Activated naive CD4-positive, alpha-beta T cell treated with anti-CD3 and anti-CD28 coated beads, Interleukin-2, amount 50 U/mL, for 72 hours (primary cell): ENCODE data around the gene BCO1. TPM values are rescaled to one million over a fixed set of nuclear protein-coding genes. Genes with fewer than 3 reads are reported as not detected.

Experiments
- ATAC-seq, 2 donors: fragments of 150-1000 bp; cut with Tn5 transposase; 2 replicates each; pipeline ENCODE4 v1.10.0; 2021; ENCODE audit warnings: mild to moderate bottlenecking in 2 of 2, moderate library complexity in 2 of 2
- DNase-seq, 2 donors: peaks; one replicate each; pipeline ENCODE4 v3.0.0; 2021 to 2022; ENCODE audit warnings: low spot score in 2 of 2
- H3K27ac Mint-ChIP-seq, 2 donors: one replicate each; pipeline ENCODE4 v1.8.0; 2022; ENCODE audit warnings: mild to moderate bottlenecking in 2 of 2, mixed read lengths in 2 of 2
- H3K36me3 Mint-ChIP-seq, 2 donors: one replicate each; pipeline ENCODE4 v1.8.0; 2022; ENCODE audit warnings: mixed read lengths in 2 of 2
- H3K9me3 Mint-ChIP-seq, 2 donors: one replicate each; pipeline ENCODE4 v1.8.0; 2022; ENCODE audit warnings: mixed read lengths in 2 of 2
- total RNA-seq, 2 donors: library from RNA; stranded (reverse); gene quantifications; one replicate each; pipeline ENCODE4 v1.2.3, GENCODE V29; 2022

Gene BCO1
- total RNA-seq, 2 donors from 2014 or later, result not detected

GRCh38 chr16:81263470-81264220, 25.2 kb downstream of the BCO1 start:
- no peaks in the 10 kb centered on the region for H3K36me3 Mint-ChIP-seq
- ATAC-seq (no peak), DNase-seq (no peak)
- H3K9me3 Mint-ChIP-seq, result peaks cover 5 to 10% of the 10 kb centered on the region in 2 donors
- no peak overlapping the region for H3K27ac Mint-ChIP-seq

GRCh38 chr16:81264386-81264785, 25.9 kb downstream of the BCO1 start:
- Mint-ChIP-seq H3K36me3 (no peaks in the 10 kb centered on the region), H3K9me3 (peaks cover 5 to 10% of the 10 kb centered on the region in 2 donors), H3K27ac (no peak overlapping the region)
- DNase-seq, result no peak
- ATAC-seq, result no peak

DNA sequence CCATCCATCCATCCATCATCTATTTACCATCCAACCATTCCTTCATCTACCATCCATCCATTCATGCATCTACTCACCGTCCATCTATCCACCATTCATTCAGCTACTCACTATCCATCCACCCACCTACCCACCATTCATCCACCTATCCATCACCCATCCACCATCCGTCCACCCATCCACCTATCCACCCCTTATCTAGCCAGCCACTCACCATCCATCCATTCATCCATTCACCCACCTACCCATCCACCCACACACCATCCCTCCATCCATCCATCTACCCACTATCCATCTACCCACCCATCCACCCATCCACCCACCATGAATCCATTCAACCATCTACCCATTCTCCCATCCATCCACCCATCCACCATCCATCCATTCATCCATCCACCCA, 26.6 kb downstream of the BCO1 start:
- no peak for ATAC-seq
- Mint-ChIP-seq H3K36me3 (no peaks in the 10 kb centered on the region), H3K9me3 (peaks cover 5 to 10% of the 10 kb centered on the region in 2 donors), H3K27ac (no peak overlapping the region)
- no peak for DNase-seq

DNA sequence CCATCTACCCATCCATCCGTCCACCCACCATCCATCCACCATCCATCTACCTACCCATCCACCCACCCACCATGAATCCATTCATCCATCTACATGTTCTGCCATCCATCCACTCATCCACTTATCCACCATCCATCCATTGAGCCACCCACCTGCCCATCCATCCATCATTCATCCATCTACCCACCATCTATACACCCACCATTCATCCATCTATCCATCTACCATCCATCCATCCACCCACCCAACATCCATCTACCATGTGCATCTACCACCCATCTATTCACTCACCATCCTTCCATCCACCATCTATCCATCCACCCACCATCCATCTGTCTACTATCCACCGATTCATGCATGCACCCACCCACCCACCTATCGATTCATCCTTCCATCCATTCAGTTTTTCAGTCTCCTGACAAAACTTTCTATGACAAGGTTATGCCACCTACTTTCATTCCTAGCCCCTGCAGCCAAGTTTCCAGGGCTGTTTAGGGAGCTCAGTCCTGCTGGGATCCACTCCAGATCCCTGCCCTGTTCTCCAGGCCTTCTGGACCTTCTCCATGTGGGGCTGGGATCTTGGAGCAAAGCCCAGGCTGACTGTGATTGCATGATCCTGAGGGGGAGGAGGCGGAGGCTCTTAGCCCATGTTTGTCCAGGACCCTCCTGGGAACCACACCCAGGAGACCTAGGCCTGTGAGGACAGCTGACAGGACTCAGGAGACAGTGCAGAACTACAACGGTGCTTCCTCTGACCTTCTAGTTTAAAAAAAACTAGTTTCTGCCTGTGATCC, 27.4 kb downstream of the BCO1 start:
- ATAC-seq, result no peak
- Mint-ChIP-seq H3K9me3 (peaks cover 5 to 10% of the 10 kb centered on the region in 2 donors), H3K36me3 (no peaks in the 10 kb centered on the region), H3K27ac (no peak overlapping the region)
- DNase-seq, result no peak

- ATAC-seq (peak; percentile 28 to 91), DNase-seq (peak in 1 of 2 donors; percentile 7)
- Mint-ChIP-seq H3K9me3 (peaks cover 5 to 10% of the 10 kb centered on the region in 2 donors), H3K36me3 (no peaks in the 10 kb centered on the region), H3K27ac (no peak overlapping the region)
Measured at GRCh38 chr16:81266680-81267095, 28.2 kb downstream of the BCO1 start.

DNA sequence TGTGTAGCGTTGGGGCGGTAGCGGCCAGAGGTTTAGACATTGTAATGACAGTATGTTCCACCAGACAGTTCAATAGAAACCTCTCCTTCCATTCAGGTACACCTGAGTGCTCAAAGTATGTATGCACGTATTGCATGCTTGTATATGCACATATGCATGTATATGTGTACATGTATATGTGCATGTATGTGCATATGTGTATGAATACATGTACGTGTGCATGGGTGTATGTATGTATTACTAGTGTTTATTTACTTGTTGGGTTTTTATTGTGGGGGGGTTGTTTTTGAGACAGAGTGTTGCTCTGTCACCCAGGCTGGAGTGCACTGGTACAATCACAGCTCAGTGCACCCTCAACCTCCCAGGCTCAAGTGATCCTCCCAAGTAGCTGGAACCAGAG, 30.0 kb downstream of the BCO1 start:
- H3K9me3 Mint-ChIP-seq, result peaks cover 5 to 10% of the 10 kb centered on the region in 2 donors
- DNase-seq, result no peak
- ATAC-seq, result no peak
- H3K36me3 Mint-ChIP-seq, result no peaks in the 10 kb centered on the region
- no peak overlapping the region for H3K27ac Mint-ChIP-seq

- Mint-ChIP-seq H3K9me3 (no peaks in the 10 kb centered on the region), H3K36me3 (no peaks in the 10 kb centered on the region), H3K27ac (no peak overlapping the region)
- ATAC-seq, result no peak
- no peak for DNase-seq
Measured at GRCh38 chr16:81273223-81273950, 34.9 kb downstream of the BCO1 start.

DNA sequence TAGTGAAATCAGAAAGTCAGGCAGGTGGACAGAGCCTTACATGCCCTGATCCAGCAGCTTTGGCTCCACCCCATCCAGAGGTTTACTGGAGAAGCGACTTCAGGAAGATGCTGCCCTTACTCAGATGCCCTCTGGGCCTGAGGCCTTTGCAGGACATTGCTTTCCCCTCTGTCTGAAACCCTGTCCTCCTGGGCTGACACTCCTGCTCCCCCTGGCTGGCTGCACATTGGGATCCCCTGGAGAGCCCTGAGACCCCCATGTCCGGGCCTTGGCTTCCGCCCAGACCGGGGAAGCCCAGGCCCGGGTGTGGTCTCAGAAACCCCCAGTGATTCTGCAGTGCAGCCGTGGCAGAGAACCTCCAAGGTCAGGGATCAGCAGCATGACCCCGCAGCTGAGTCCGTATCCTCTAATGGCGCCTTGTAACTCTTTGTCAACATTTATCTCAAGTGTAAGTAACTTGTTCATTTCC, 36.6 kb downstream of the BCO1 start:
- DNase-seq (no peak), ATAC-seq (no peak)
- Mint-ChIP-seq H3K9me3 (no peaks in the 10 kb centered on the region), H3K27ac (peak overlapping the region in 1 of 2 donors; percentile 34), H3K36me3 (no peaks in the 10 kb centered on the region)

GRCh38 chr16:81275795-81276194, 37.3 kb downstream of the BCO1 start:
- ATAC-seq, result no peak

GRCh38 chr16:81276323-81276722, 37.8 kb downstream of the BCO1 start:
- DNase-seq, result no peak
- no peaks in the 10 kb centered on the region for H3K36me3 Mint-ChIP-seq
- ATAC-seq, result no peak
- H3K27ac Mint-ChIP-seq, result no peak overlapping the region
- no peaks in the 10 kb centered on the region for H3K9me3 Mint-ChIP-seq

More at GRCh38 chr16:81275795-81276194, 37.3 kb downstream of the BCO1 start:
- H3K36me3 Mint-ChIP-seq, result no peaks in the 10 kb centered on the region
- no peak for DNase-seq
- H3K9me3 Mint-ChIP-seq, result no peaks in the 10 kb centered on the region
- no peak overlapping the region for H3K27ac Mint-ChIP-seq

DNA sequence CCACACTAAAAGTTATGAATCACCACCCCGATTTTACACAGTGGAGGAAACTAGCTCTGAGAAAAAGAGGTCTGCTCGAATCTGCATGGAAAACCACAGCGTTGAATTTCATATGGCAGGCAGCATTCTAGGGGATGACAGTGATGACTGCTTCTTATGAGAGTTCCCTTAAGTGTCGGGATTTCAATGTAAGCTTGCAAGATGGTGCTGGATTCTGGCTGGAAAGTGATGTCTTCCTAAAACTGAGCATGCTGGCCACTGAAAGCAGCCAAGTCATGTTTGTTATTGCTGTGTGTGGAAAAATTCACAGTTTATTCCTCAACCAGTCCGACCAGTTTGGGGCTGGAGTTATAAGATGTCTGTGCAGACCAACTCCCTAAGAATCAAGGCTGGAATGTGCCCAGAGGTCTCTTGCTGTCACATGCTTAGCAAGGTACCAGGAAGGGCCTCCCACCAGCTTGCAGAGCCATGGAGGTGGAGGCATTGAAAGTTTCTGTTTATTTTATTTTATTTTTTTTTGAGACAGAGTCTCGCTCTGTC, 39.1 kb downstream of the BCO1 start:
- H3K36me3 Mint-ChIP-seq, result no peaks in the 10 kb centered on the region
- H3K9me3 Mint-ChIP-seq, result no peaks in the 10 kb centered on the region
- no peak for ATAC-seq
- H3K27ac Mint-ChIP-seq, result no peak overlapping the region
- DNase-seq, result no peak

DNA sequence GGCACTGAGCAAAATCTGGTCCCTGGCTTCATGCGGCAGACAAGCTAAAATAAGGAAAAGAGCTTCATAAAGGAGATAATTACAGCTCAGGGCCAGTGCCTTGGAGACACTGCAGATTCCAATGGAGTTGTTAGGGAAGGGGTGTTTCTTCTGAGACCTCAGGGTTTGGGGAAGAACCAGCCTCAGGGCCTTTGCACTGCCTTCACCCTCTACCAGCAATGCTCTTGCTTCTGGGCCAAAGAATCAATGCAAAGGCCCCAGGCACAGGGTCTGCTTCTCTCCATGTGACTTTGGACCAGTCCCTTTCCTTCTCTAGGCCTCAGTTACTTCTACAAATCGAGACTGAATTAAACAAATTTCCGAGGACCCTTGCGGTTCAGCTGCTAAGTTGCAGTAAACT, 40.0 kb downstream of the BCO1 start:
- DNase-seq (no peak), ATAC-seq (no peak)
- no peaks in the 10 kb centered on the region for H3K9me3 Mint-ChIP-seq
- no peaks in the 10 kb centered on the region for H3K36me3 Mint-ChIP-seq
- H3K27ac Mint-ChIP-seq, result no peak overlapping the region

- H3K9me3 Mint-ChIP-seq, result no peaks in the 10 kb centered on the region
- ATAC-seq, result no peak
- no peak for DNase-seq
- H3K36me3 Mint-ChIP-seq, result no peaks in the 10 kb centered on the region
- H3K27ac Mint-ChIP-seq, result no peak overlapping the region
Measured at GRCh38 chr16:81279392-81279791, 40.9 kb downstream of the BCO1 start.

- no peak for DNase-seq
- H3K9me3 Mint-ChIP-seq, result no peaks in the 10 kb centered on the region
- no peak overlapping the region for H3K27ac Mint-ChIP-seq
- peak in 1 of 2 donors; percentile 38 for ATAC-seq
- H3K36me3 Mint-ChIP-seq, result no peaks in the 10 kb centered on the region
Measured at GRCh38 chr16:81280393-81280792, 41.9 kb downstream of the BCO1 start.

- H3K27ac Mint-ChIP-seq, result no peak overlapping the region
- no peaks in the 10 kb centered on the region for H3K9me3 Mint-ChIP-seq
- ATAC-seq (no peak), DNase-seq (no peak)
- H3K36me3 Mint-ChIP-seq, result no peaks in the 10 kb centered on the region
Measured at GRCh38 chr16:81283044-81283443, 44.6 kb downstream of the BCO1 start.

DNA sequence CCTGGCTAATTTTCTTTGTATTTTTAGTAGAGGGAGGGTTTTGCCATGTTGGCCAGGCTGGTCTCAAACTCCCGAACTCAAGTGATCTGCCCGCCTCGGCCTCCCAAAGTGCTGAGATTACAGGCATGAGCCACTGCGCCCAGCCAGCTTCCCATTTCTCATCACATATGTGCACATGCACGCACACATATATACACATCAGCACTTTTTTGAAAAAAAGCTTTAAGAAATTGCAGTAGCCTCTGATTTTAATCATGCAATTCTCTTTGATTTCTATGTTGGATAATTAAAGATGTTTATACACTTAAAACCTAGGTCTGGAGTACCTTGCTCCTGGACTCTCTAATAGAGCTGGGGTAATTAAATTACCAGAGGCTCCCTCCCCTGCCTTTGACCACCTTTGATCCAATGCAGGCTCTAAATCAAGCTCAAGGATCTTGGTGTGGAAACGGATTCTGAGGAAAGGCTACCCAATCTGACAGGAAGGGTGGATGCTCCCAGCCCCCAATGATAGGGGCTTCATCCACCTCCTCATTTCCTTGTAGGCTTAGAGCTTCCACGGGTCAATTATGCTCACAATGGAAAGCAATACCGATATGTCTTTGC, 46.6 kb downstream of the BCO1 start:
- no peaks in the 10 kb centered on the region for H3K9me3 Mint-ChIP-seq

More for the DNA sequence above, 46.6 kb downstream of the BCO1 start:
- H3K27ac Mint-ChIP-seq, result peak overlapping the region in 1 of 2 donors; percentile 4
- no peaks in the 10 kb centered on the region for H3K36me3 Mint-ChIP-seq
- DNase-seq (no peak), ATAC-seq (no peak)
